ENCODE data around the gene TMPRSS9. TPM values are rescaled to one million over a fixed set of nuclear protein-coding genes. Genes with fewer than 3 reads are reported as not detected.
"Not testable (repeated sequence)": the region's sequence is repeated elsewhere in the genome, so short reads cannot be mapped to it uniquely, and the experiment has no call there.

Gene TMPRSS9
- total RNA-seq, 1 experiment from 2014 or later: not detected

- no peaks in the 10 kb centered on the region for H3K9me2 ChIP-seq (replicated peaks; ENCODE audit: low read length)
- H3K9ac ChIP-seq (ENCODE audit: low read length): no peak overlapping the region
- ChIA-PET CTCF (no interaction called here), POLR2A (ENCODE audit: unreplicated experiment) (no interaction called here)
- no peaks in the 10 kb centered on the region for H3K9me3 ChIP-seq (ENCODE audit: low read length)
- ATAC-seq (no peak), DNase-seq (no peak)
- H3K79me2 ChIP-seq (ENCODE audit: low read length): no peaks in the 10 kb centered on the region
- no peak overlapping the region for H3K4me3 ChIP-seq (ENCODE audit: low read length)
- TF ChIP-seq CTCF (conservative IDR thresholded peaks at IDR 0.05; ENCODE audit: low read depth, low read length): no peak
- no TSS peak for BruUV-seq (replicated peaks)
- H3K4me2 ChIP-seq (ENCODE audit: low read length): no peak overlapping the region
- no peaks in the 10 kb centered on the region for H3K36me3 ChIP-seq (ENCODE audit: low read depth, low read length)
- H3F3A ChIP-seq (ENCODE audit: low read length, unreplicated experiment): no peaks in the 10 kb centered on the region
- intact Hi-C loops (cut with micrococcal nuclease): no loop called here
- no peak overlapping the region for H3K27ac ChIP-seq (ENCODE audit: low read length)
- H3K27me3 ChIP-seq (ENCODE audit: low read length): no peaks in the 10 kb centered on the region
- no peak overlapping the region for H2AFZ ChIP-seq (ENCODE audit: low read length)
- no peaks in the 10 kb centered on the region for H4K20me1 ChIP-seq (ENCODE audit: low read length)
- H3K4me1 ChIP-seq (ENCODE audit: insufficient read depth, low read length): no peaks in the 10 kb centered on the region
These were observed 15.0 kb upstream of the TMPRSS9 start for GRCh38 chr19:2345076-2345475.

DNA sequence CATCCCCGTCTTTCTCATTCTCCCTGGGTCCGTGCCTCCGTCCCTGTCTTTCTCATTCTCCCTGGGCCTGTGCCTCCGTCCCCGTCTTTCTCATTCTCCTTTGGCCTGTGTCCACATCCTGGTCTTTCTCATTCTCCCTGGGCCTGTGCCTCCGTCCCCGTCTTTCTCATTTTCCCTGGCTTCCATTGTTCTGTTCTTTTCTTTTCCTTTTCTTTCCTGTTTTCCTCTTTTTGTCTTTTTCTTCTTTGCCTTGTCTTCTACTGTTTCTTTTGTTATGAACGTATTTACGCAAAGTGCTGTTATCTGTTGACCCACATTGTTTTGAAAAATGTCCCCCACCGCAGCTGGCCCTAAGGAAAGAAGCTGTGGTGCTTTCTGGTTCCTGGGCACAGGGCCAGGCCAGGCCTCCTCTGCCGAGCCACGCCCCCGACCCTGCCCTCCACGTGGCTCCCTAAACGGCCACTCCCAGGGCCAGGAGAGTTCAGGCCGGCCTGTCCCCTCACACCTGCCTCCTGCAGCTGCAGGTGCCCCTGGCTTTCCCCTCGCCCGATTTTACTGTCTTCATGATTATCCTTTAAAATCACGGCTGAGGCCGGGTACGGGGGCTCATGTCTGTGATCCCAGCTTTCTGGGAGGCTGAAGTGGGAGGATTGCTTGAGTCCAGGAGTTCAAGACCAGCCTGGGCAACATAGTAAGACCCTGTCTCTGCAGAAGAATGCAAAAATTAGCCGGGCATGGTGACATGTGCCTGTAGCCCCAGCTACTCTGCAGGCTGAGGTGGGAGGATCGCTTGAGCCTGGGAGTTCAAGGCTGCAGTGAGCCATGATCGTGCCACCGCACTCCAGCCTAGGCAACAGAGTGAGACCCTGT is 14.0 kb upstream of the TMPRSS9 start:
- ATAC-seq: no peak
- H3K36me3 ChIP-seq (ENCODE audit: low read depth, low read length): no peaks in the 10 kb centered on the region
- BruUV-seq (replicated peaks): no TSS peak

DNA sequence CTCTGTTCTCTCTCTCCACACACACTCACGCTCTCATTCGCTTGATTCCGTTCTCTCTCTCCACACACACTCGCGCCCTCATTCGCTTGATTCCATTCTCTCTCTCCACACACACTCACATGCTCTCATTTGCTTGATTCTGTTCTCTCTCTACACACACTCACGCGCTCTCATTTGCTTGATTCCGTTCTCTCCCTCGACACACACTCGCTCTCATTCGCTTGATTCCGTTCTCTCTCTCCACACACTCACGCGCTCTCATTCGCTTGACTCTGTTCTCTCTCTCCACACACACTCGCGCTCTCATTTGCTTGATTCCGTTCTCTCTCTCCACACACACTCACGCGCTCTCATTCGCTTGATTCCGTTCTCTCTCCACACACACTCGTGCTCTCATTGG is 10.2 kb upstream of the TMPRSS9 start:
- POLR2A ChIA-PET (ENCODE audit: unreplicated experiment): interaction anchor here (0.7 kb wide), 1 partner anchor 20 kb away, joined by 3 read pairs; no protein-coding TSS in a partner anchor
- H3K9ac ChIP-seq (ENCODE audit: low read length); intact Hi-C loops (cut with micrococcal nuclease); BruUV-seq (replicated peaks); CTCF ChIA-PET; H4K20me1 ChIP-seq (ENCODE audit: low read length); H3K27me3 ChIP-seq (ENCODE audit: low read length); H3K36me3 ChIP-seq (ENCODE audit: low read depth, low read length); H2AFZ ChIP-seq (ENCODE audit: low read length); H3K4me3 ChIP-seq (ENCODE audit: low read length); H3K9me3 ChIP-seq (ENCODE audit: low read length); H3F3A ChIP-seq (ENCODE audit: low read length, unreplicated experiment); H3K9me2 ChIP-seq (replicated peaks; ENCODE audit: low read length); H3K4me1 ChIP-seq (ENCODE audit: insufficient read depth, low read length); ATAC-seq; DNase-seq; H3K27ac ChIP-seq (ENCODE audit: low read length); H3K79me2 ChIP-seq (ENCODE audit: low read length); H3K4me2 ChIP-seq (ENCODE audit: low read length): not testable (repeated sequence)

More for the DNA sequence above, 14.0 kb upstream of the TMPRSS9 start:
- Histone ChIP-seq H3K4me2 (ENCODE audit: low read length) (no peak overlapping the region), H2AFZ (ENCODE audit: low read length) (no peak overlapping the region), H3K79me2 (ENCODE audit: low read length) (no peaks in the 10 kb centered on the region), H3K4me3 (ENCODE audit: low read length) (no peak overlapping the region), H3K27me3 (ENCODE audit: low read length) (no peaks in the 10 kb centered on the region), H3F3A (ENCODE audit: low read length, unreplicated experiment) (no peaks in the 10 kb centered on the region), H3K9ac (ENCODE audit: low read length) (no peak overlapping the region), H3K9me3 (ENCODE audit: low read length) (no peaks in the 10 kb centered on the region), H3K27ac (ENCODE audit: low read length) (no peak overlapping the region), H3K4me1 (ENCODE audit: insufficient read depth, low read length) (no peaks in the 10 kb centered on the region), H3K9me2 (replicated peaks; ENCODE audit: low read length) (no peaks in the 10 kb centered on the region), H4K20me1 (ENCODE audit: low read length) (no peaks in the 10 kb centered on the region)
- no peak for TF ChIP-seq CTCF (conservative IDR thresholded peaks at IDR 0.05; ENCODE audit: low read depth, low read length)
- no peak for TF ChIP-seq EZH2phosphoT487 (IDR thresholded peaks at IDR 0.05; ENCODE audit: borderline replicate concordance, low read length)
- TF ChIP-seq EZH2 (IDR thresholded peaks at IDR 0.05; ENCODE audit: low read length, unreplicated experiment): no peak
- intact Hi-C loops (cut with micrococcal nuclease): no loop called here
- no peak for DNase-seq
- ChIA-PET CTCF (no interaction called here), POLR2A (ENCODE audit: unreplicated experiment) (no interaction called here)

All from PC-3 (cell line).